RWPE2 (cell line): ENCODE measurements around the gene RHOF.
"Not testable (repeated sequence)": the region's sequence is repeated elsewhere in the genome, so short reads cannot be mapped to it uniquely, and the experiment has no call there.

Source experiments
- ATAC-seq: fragments of 200-7000 bp; cut with Tn5 transposase; 3 replicates; pipeline ENCODE4 v1.9.1; 2021; ENCODE audit warnings: low read depth
- DNase-seq: peaks from one replicate; pipeline ENCODE4 v3.0.0-alpha.2; 2020; ENCODE audit warnings: low spot score
- H3K27ac ChIP-seq: fragments of 450-650 bp; 2 replicates; pipeline ENCODE4 v1.5.1; 2017; ENCODE audit warnings: mild to moderate bottlenecking; ENCODE audit not compliant: poor library complexity, severe bottlenecking
- H3K27me3 ChIP-seq: fragments of 250-450 bp; sonication (Bioruptor Pico); 2 replicates; pipeline ENCODE4 v1.5.1; 2021; ENCODE audit warnings: mild to moderate bottlenecking, moderate library complexity; ENCODE audit not compliant: insufficient read depth, poor library complexity, severe bottlenecking
- H3K36me3 ChIP-seq: fragments of 250-450 bp; sonication (Bioruptor Pico); 2 replicates; pipeline ENCODE4 v1.5.1; 2020; ENCODE audit warnings: low read depth, mild to moderate bottlenecking, moderate library complexity
- H3K4me1 ChIP-seq: fragments of 250-450 bp; sonication (Bioruptor Pico); 2 replicates; pipeline ENCODE4 v1.5.1; 2021; ENCODE audit warnings: mild to moderate bottlenecking, moderate library complexity; ENCODE audit not compliant: insufficient read depth, poor library complexity, severe bottlenecking
- H3K4me3 ChIP-seq: fragments of 250-450 bp; sonication (Bioruptor Pico); 2 replicates; pipeline ENCODE4 v1.5.1; 2021; ENCODE audit warnings: mild to moderate bottlenecking, moderate library complexity; ENCODE audit not compliant: severe bottlenecking
- H3K9me3 ChIP-seq: fragments of 250-450 bp; sonication (Bioruptor Pico); 2 replicates; pipeline ENCODE4 v1.5.1; 2021; ENCODE audit warnings: mild to moderate bottlenecking, moderate library complexity; ENCODE audit not compliant: severe bottlenecking
- TF ChIP-seq, protein P1 (sequence below): fragments of 450-650 bp; IDR thresholded peaks from one replicate; pipeline ENCODE4 v1.5.1; 2017; ENCODE audit warnings: mild to moderate bottlenecking, moderate library complexity; ENCODE audit not compliant: poor library complexity, severe bottlenecking

The RHOF gene

DNA sequence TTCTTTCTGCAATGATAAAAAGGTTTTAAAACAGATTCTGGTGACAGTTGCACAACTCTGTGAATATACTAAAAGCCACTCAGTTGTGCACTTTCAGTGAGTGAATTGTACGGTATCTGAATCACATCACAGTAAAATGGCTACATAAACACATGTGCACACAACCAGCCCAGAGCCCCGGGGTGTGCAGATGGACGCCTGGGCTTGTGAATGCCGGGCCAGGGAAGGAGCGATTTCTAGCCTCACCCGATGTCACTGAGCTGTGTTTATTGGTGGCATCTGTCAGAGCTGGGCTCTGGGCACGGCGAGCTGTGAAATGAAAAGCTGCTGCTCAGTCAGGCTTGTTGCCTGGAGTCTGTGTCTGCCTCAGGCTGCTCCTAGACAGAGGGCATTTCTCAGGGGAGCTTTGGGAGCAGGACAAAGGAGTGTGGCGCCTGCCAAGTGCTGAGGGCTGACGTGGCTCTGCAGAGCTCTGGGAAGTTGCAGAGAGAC is 25.9 kb downstream of the RHOF start:
- Histone ChIP-seq H3K36me3 (peaks cover 11% of the 10 kb centered on the region), H3K4me3 (no peak overlapping the region), H3K9me3 (no peaks in the 10 kb centered on the region), H3K27ac (no peak overlapping the region), H3K4me1 (no peaks in the 10 kb centered on the region), H3K27me3 (no peaks in the 10 kb centered on the region)
- TF ChIP-seq, protein P1, sequence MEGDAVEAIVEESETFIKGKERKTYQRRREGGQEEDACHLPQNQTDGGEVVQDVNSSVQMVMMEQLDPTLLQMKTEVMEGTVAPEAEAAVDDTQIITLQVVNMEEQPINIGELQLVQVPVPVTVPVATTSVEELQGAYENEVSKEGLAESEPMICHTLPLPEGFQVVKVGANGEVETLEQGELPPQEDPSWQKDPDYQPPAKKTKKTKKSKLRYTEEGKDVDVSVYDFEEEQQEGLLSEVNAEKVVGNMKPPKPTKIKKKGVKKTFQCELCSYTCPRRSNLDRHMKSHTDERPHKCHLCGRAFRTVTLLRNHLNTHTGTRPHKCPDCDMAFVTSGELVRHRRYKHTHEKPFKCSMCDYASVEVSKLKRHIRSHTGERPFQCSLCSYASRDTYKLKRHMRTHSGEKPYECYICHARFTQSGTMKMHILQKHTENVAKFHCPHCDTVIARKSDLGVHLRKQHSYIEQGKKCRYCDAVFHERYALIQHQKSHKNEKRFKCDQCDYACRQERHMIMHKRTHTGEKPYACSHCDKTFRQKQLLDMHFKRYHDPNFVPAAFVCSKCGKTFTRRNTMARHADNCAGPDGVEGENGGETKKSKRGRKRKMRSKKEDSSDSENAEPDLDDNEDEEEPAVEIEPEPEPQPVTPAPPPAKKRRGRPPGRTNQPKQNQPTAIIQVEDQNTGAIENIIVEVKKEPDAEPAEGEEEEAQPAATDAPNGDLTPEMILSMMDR = no peak
- DNase-seq = no peak
- no peak for ATAC-seq

DNA sequence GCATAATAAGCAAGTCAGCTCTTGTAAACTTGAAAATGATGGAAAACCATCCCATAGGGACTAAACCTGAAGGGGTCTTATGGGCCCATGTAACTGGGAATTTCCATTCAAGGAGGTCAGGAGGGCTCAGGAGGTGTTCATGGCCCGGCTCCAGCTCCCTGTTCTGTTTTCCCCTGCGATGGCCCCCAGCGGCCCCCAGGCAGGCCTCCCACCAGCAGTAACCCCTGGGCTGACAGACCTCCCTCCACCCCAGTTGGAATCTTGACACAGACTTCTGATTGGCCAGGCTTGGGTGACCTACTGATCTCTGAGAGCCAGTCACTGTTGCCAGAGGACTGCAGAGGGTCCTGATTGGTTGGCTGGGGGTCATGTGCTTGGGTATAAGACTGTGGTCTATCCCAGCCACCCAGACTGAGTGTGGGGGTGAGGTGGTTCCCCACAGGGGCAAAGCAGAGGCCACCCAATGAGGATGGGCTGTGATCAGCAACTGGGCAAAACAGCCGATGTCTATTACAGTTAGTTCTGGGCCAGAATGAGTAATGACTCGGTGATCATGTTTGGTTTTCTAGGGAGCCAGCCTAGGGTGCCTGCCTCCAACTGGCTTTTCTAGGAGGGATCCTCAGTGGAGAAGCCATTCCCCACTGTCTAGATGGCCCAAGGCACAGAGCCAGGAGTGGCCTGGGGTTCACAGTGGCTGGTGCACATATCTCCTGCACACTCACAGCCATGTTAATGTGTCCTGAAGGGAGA is 27.0 kb downstream of the RHOF start:
- DNase-seq = no peak
- H3K27ac ChIP-seq = no peak overlapping the region
- no peak overlapping the region for H3K4me3 ChIP-seq
- no peak for ATAC-seq
- TF ChIP-seq, protein P1 = no peak
- no peaks in the 10 kb centered on the region for H3K9me3 ChIP-seq
- H3K4me1 ChIP-seq = no peaks in the 10 kb centered on the region
- H3K27me3 ChIP-seq = no peaks in the 10 kb centered on the region
- peaks cover 11% of the 10 kb centered on the region for H3K36me3 ChIP-seq

DNA sequence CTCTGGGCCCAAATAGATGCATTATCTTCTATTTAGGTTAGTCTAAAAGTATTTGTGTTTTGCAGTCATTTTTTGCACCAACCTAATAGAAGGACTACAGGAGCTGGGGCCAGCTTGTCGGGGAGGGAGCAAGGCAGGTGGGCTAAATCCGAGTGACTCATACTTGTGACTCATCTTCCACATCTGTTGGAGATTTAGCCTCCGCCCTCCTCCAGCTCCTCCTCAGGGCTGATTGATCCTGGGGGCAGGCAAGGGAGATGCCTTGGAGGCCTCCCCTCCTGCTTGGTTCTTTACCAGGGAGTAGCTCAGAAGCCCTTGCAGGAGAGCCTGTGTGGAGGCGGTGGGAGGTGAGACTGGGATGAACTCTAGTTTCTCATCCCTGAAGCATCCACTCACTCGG is 27.9 kb downstream of the RHOF start:
- ATAC-seq = peak; percentile 77
- no peaks in the 10 kb centered on the region for H3K4me1 ChIP-seq
- no peaks in the 10 kb centered on the region for H3K9me3 ChIP-seq
- TF ChIP-seq, protein P1 = no peak
- no peak overlapping the region for H3K27ac ChIP-seq
- peaks cover 11% of the 10 kb centered on the region for H3K36me3 ChIP-seq
- no peaks in the 10 kb centered on the region for H3K27me3 ChIP-seq
- no peak overlapping the region for H3K4me3 ChIP-seq
- no peak for DNase-seq

DNA sequence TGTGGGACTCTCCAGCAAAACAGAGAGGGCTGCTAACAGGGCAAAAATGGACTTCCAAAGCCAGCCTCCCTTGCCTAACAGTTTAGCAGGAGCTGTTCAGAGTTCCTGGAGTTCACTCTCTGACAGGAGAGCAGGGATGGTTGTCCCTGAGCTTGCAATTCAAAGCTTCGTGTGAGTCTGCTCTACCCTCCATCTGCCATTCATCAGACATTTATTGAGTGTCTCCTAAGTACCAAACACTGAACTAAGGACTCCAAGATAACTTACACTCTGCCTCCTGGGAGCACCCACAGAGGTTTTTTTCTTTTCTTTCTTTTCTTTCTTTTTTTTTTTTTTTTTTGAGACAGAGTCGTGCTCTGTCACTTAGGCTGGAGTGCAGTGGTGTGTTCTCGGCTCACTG is 28.7 kb downstream of the RHOF start:
- H3K27me3 ChIP-seq = no peaks in the 10 kb centered on the region
- no peaks in the 10 kb centered on the region for H3K4me1 ChIP-seq
- ATAC-seq (no peak), DNase-seq (no peak)
- H3K27ac ChIP-seq = no peak overlapping the region
- H3K4me3 ChIP-seq = no peak overlapping the region
- no peaks in the 10 kb centered on the region for H3K9me3 ChIP-seq
- peaks cover 11% of the 10 kb centered on the region for H3K36me3 ChIP-seq
- TF ChIP-seq, protein P1 = no peak

DNA sequence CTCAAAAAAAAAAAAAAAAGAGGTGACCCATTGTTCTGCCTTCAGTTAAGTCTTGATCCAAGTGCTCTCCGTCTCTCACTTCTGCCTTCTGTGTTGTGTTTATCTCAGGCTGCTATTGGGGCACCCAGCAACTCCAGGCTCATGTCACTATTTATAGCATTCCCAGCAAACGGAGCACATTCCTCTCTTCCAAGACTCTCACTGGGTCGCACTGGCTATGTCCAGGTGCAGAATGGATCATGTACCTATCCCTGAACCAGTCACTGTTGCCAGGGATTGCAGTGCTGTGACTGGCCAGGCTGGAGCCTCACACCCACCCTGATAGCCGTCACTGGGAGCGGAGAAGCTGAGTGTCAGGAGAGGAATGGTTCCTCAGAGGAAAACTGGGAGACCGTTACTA is 31.2 kb downstream of the RHOF start:
- Histone ChIP-seq H3K4me3 (no peak overlapping the region), H3K4me1 (no peaks in the 10 kb centered on the region), H3K27me3 (no peaks in the 10 kb centered on the region), H3K9me3 (no peaks in the 10 kb centered on the region), H3K27ac (no peak overlapping the region), H3K36me3 (peaks cover 11% of the 10 kb centered on the region)
- ATAC-seq = no peak
- DNase-seq = no peak
- TF ChIP-seq, protein P1 = no peak

DNA sequence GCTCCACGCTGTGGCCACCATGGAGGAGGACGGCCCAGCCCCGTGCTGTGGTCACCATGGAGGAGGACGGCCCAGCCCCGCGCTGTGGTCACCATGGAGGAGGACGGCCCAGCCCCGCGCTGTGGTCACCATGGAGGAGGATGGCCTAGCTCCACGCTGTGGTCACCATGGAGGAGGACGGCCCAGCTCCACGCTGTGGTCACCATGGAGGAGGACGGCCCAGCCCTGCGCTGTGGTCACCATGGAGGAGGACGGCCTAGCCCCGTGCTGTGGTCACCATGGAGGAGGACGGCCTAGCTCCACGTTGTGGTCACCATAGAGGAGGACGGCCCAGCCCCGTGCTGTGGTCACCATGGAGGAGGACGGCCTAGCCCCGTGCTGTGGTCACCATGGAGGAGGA is 35.0 kb downstream of the RHOF start:
- not testable (repeated sequence) for H3K27me3 ChIP-seq, H3K4me1 ChIP-seq, H3K36me3 ChIP-seq, ATAC-seq, H3K27ac ChIP-seq, H3K4me3 ChIP-seq, DNase-seq, H3K9me3 ChIP-seq
